ENCODE results near the gene LEPR. TPM values are rescaled to one million over a fixed set of nuclear protein-coding genes. Genes with fewer than 3 reads are reported as not detected.

The LEPR gene, protein sequence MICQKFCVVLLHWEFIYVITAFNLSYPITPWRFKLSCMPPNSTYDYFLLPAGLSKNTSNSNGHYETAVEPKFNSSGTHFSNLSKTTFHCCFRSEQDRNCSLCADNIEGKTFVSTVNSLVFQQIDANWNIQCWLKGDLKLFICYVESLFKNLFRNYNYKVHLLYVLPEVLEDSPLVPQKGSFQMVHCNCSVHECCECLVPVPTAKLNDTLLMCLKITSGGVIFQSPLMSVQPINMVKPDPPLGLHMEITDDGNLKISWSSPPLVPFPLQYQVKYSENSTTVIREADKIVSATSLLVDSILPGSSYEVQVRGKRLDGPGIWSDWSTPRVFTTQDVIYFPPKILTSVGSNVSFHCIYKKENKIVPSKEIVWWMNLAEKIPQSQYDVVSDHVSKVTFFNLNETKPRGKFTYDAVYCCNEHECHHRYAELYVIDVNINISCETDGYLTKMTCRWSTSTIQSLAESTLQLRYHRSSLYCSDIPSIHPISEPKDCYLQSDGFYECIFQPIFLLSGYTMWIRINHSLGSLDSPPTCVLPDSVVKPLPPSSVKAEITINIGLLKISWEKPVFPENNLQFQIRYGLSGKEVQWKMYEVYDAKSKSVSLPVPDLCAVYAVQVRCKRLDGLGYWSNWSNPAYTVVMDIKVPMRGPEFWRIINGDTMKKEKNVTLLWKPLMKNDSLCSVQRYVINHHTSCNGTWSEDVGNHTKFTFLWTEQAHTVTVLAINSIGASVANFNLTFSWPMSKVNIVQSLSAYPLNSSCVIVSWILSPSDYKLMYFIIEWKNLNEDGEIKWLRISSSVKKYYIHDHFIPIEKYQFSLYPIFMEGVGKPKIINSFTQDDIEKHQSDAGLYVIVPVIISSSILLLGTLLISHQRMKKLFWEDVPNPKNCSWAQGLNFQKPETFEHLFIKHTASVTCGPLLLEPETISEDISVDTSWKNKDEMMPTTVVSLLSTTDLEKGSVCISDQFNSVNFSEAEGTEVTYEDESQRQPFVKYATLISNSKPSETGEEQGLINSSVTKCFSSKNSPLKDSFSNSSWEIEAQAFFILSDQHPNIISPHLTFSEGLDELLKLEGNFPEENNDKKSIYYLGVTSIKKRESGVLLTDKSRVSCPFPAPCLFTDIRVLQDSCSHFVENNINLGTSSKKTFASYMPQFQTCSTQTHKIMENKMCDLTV
- total RNA-seq = 73.2 TPM

GRCh38 chr1:65420590-65421350 lies at the start of gene LEPR, which contains the start of gene LEPROT:
TSS of gene LEPR (plus strand) at chr1:65420668. CDS start at chr1:65565566, 144,898 bp downstream.
TSS of gene LEPROT (plus strand) at chr1:65420668. CDS start at chr1:65420725, 57 bp downstream.

Other genes with a start within 250 kb of the LEPR start
- 46.5 TPM for gene DNAJC6, start 111.1 kb upstream of the LEPR start, total RNA-seq
- 86.8 TPM for gene LEPROT, start within 50 bp of the LEPR start, total RNA-seq